Measurements from ENCODE around the gene GRM3.

Gene GRM3

GRCh38 chr7:86908948-86909347, 265.2 kb downstream of the GRM3 start:
- no peak for DNase-seq

- no peak for DNase-seq
Observed at GRCh38 chr7:86911659-86912058, 267.9 kb downstream of the GRM3 start.

- no peak for DNase-seq
Observed at GRCh38 chr7:86913709-86914108, 270.0 kb downstream of the GRM3 start.
